Erythroblast (primary cell): ENCODE measurements around the gene SAV1.

Source experiments
- GATA1 ChIP-seq: IDR thresholded peaks from 2 replicates; pipeline ENCODE4 v1.6.1; 2011; ENCODE audit warnings: low read depth, mild to moderate bottlenecking, control low read depth, low read length, moderate library complexity
- POLR2A ChIP-seq: IDR thresholded peaks from 2 replicates; pipeline ENCODE4 v1.6.1; 2011; ENCODE audit warnings: mild to moderate bottlenecking, low read length

DNA sequence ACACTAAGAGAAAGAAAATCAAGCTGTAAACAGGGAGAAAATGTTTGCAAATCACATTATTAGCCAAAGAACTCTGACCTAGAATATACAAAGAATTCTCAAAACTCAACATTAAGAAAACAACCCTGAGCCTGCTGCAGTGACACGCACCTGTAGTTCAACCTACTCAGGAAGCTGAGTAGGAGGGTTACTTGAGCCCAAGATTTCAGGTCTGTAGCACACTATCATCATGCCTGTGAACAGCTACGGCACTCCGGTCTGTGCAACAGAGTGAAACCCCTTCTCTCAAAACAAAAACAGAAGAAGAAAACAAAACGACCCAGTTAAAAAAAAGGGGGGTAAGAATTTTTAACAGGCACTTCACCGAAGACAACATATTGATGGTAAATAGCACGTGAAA, 20.8 kb downstream of the SAV1 start:
- TF ChIP-seq POLR2A (no peak), GATA1 (no peak)
